ENCODE measurements around the gene GPC1.

DNA sequence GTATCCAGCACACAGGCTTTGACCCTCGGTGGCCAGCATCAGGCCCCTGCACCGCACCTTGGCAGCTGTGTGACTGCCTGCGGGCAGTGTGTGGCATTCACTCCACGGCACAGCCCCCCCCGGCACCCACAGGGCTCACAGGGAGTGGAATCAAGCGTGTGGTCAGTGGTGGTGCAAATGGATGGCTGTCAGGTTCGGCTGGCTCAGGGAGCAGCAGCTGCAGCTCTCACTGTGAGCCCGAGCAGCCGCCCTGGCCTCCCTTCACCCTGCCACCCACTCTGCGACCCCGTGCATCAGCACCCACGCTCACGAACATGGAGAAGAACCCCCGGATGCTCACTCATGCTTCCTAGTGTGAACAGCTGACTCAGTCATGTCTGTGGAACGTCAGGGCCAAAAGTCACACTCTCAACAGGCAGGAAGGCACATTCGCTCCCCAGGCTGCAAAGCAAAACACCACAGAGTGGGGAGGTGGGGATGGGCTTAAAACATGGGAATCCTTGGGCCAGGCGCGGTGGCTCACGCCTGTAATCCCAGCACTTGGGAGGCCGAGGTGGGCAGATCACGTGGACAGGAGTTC is 41.5 kb upstream of the GPC1 start:
- TF ChIP-seq CTCF (IDR thresholded peaks at IDR 0.05; ENCODE audit: extremely low read depth in 1 of 2, insufficient read depth in 1 of 2, low read depth in 1 of 2, low read length in 2 of 2) (no peak), POLR2A (IDR thresholded peaks at IDR 0.05; ENCODE audit: low read depth, low read length) (no peak), MYC (IDR thresholded peaks at IDR 0.05; ENCODE audit: low read depth, low read length) (no peak), POLR2AphosphoS5 (IDR thresholded peaks at IDR 0.05; ENCODE audit: insufficient read depth, low read depth, low read length) (no peak), JUN (IDR thresholded peaks at IDR 0.05; ENCODE audit: borderline replicate concordance, insufficient read depth, insufficient read length, low read depth) (no peak), EZH2 (IDR thresholded peaks at IDR 0.05; ENCODE audit: borderline replicate concordance, low read depth, low read length, severe bottlenecking) (no peak), FOS (IDR thresholded peaks at IDR 0.05; ENCODE audit: borderline replicate concordance, insufficient read depth, low read length) (no peak)
- TF ChIP-seq, protein P1, sequence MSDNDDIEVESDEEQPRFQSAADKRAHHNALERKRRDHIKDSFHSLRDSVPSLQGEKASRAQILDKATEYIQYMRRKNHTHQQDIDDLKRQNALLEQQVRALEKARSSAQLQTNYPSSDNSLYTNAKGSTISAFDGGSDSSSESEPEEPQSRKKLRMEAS (IDR thresholded peaks at IDR 0.05; ENCODE audit: insufficient read depth, insufficient read length), result no peak
